ENCODE results near the gene DR1.
"Not testable (repeated sequence)": the region's sequence is repeated elsewhere in the genome, so short reads cannot be mapped to it uniquely, and the experiment has no call there.

Gene DR1

GRCh38 chr1:93348104-93348728 is 2.5 kb downstream of the DR1 start:
- no peaks in the 10 kb centered on the region; the same call in 1 of the 2 replicates for H3K36me3 ChIP-seq (ENCODE audit: control insufficient read depth, insufficient read depth, low read length)
- DNase-seq (ENCODE audit: extremely low read depth, insufficient read length) = no peak
- no peak for TF ChIP-seq CTCF (IDR thresholded peaks at IDR 0.05; ENCODE audit: insufficient read depth, low read length, poor library complexity, severe bottlenecking)
- peak overlapping the region; percentile 96 for H3K4me3 ChIP-seq (replicated peaks; ENCODE audit: low read depth, low read length)
- H3K27me3 ChIP-seq (replicated peaks; ENCODE audit: control insufficient read depth, insufficient read depth, low read length) = no peaks in the 10 kb centered on the region

GRCh38 chr1:93349231-93350135 is 3.8 kb downstream of the DR1 start:
- Histone ChIP-seq H3K27me3 (replicated peaks; ENCODE audit: control insufficient read depth, insufficient read depth, low read length) (no peaks in the 10 kb centered on the region), H3K4me3 (replicated peaks; ENCODE audit: low read depth, low read length) (peak overlapping the region; percentile 96), H3K36me3 (ENCODE audit: control insufficient read depth, insufficient read depth, low read length) (peaks cover under 1% of the 10 kb centered on the region)
- no peak for TF ChIP-seq CTCF (IDR thresholded peaks at IDR 0.05; ENCODE audit: insufficient read depth, low read length, poor library complexity, severe bottlenecking)
- DNase-seq (ENCODE audit: extremely low read depth, insufficient read length) = no peak

DNA sequence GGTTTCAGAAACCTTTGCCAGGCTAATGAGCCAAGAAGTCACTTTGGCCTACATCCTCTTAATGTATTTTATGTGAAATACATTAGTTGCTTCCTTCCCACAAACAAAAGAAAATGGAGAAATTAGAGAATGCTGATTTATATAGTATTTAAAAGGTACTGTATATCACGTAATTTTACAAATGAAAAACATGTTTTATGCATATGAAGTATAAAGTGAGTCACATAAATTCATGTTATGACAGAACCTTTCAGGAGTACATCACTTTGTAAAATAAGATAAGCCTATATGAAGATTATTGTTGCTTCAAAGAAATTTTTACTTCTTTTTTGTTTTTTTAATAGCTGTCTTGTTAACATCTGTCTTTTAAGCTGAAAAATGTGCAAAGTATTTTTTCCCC is 4.6 kb downstream of the DR1 start:
- no peak for DNase-seq (ENCODE audit: extremely low read depth, insufficient read length)
- Histone ChIP-seq H3K4me3 (replicated peaks; ENCODE audit: low read depth, low read length) (peak overlapping the region; percentile 96), H3K36me3 (ENCODE audit: control insufficient read depth, insufficient read depth, low read length) (peaks cover 2% of the 10 kb centered on the region)

DNA sequence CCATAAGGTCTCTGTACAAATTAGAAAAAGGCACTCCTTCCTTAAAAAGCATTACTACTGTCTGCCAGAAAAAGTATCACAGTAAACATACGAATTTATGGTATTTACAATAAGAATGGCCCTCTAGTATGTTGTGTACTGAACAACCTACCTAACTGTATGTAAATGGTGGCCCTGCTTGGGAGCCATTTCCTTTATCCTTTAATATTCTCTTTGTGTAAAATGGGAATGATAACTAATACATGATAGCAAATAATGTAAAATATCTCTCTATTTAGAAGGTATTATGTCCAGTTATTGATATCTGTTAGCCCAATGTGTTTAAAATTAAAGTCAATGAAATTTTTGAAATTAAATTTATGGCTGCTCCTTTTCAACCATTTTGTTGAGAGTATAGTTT is 5.2 kb downstream of the DR1 start:
- no peak for DNase-seq (ENCODE audit: extremely low read depth, insufficient read length)
- no peaks in the 10 kb centered on the region for H3K27me3 ChIP-seq (replicated peaks; ENCODE audit: control insufficient read depth, insufficient read depth, low read length)
- peaks cover 2% of the 10 kb centered on the region for H3K36me3 ChIP-seq (ENCODE audit: control insufficient read depth, insufficient read depth, low read length)
- no peak overlapping the region for H3K4me3 ChIP-seq (replicated peaks; ENCODE audit: low read depth, low read length)
- TF ChIP-seq CTCF (IDR thresholded peaks at IDR 0.05; ENCODE audit: insufficient read depth, low read length, poor library complexity, severe bottlenecking) = no peak

More for the DNA sequence above, 4.6 kb downstream of the DR1 start:
- no peak for TF ChIP-seq CTCF (IDR thresholded peaks at IDR 0.05; ENCODE audit: insufficient read depth, low read length, poor library complexity, severe bottlenecking)
- H3K27me3 ChIP-seq (replicated peaks; ENCODE audit: control insufficient read depth, insufficient read depth, low read length) = no peaks in the 10 kb centered on the region

- not testable (repeated sequence) for DNase-seq (ENCODE audit: extremely low read depth, insufficient read length); H3K36me3 ChIP-seq (ENCODE audit: control insufficient read depth, insufficient read depth, low read length); H3K4me3 ChIP-seq (replicated peaks; ENCODE audit: low read depth, low read length); H3K27me3 ChIP-seq (replicated peaks; ENCODE audit: control insufficient read depth, insufficient read depth, low read length)
Measured at GRCh38 chr1:93351346-93351745, 5.6 kb downstream of the DR1 start.

GRCh38 chr1:93352376-93352775 is 6.7 kb downstream of the DR1 start:
- Histone ChIP-seq H3K4me3 (replicated peaks; ENCODE audit: low read depth, low read length) (no peak overlapping the region), H3K36me3 (ENCODE audit: control insufficient read depth, insufficient read depth, low read length) (peaks cover 3% of the 10 kb centered on the region), H3K27me3 (replicated peaks; ENCODE audit: control insufficient read depth, insufficient read depth, low read length) (no peaks in the 10 kb centered on the region)
- no peak for DNase-seq (ENCODE audit: extremely low read depth, insufficient read length)
- no peak for TF ChIP-seq CTCF (IDR thresholded peaks at IDR 0.05; ENCODE audit: insufficient read depth, low read length, poor library complexity, severe bottlenecking)
